ENCODE results near the gene COL8A2. TPM values are rescaled to one million over a fixed set of nuclear protein-coding genes. Genes with fewer than 3 reads are reported as not detected.
A peak's percentile ranks its signal among the peaks of the same experiment; 100 is the strongest.
"Not testable (repeated sequence)": the region's sequence is repeated elsewhere in the genome, so short reads cannot be mapped to it uniquely, and the experiment has no call there.

COL8A2 gene
- total RNA-seq, 1 experiment from 2014 or later = not detected

DNA sequence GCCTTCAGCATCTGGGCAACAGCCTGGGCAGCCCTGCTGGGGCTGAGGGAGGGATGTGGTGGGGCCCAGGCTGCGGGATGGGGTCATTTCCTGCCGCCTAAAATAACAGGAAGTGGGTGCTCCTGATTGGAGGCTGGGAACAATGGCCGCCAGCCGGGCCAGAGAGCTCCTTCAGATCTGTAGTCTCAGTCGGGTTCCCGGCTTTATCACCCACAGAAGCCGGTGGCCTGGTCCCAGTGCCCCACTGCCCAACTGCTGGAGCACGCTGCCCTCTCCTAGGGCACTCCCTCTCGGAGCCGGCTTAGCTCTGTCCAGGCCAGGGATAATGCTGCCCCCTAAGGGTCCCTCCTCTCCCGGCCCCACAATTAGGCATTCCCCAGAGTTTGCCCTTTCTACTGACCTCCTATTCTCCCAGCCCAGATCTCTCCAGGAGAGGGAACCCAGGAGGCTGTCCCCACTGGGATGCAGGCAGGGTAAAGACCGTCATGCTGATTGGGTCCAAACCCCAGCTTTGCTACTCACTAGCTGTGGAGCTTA is 36.0 kb upstream of the COL8A2 start:
- peak overlapping the region; percentile 66 for H3K4me3 Mint-ChIP-seq (ENCODE audit: unreplicated experiment)
- no peaks in the 10 kb centered on the region for H3K27me3 Mint-ChIP-seq (ENCODE audit: insufficient read depth, unreplicated experiment)
- H3K9me3 Mint-ChIP-seq (ENCODE audit: unreplicated experiment) = no peaks in the 10 kb centered on the region
- ChIA-PET CTCF (interaction anchor here (0.6 to 8.1 kb wide), 17 partner anchors 10 to 1088 kb away, joined by 3 to 85 read pairs (median 4); partner anchors contain the start of genes THRAP3 and TRAPPC3), POLR2A (interaction anchor here (0.6 to 6.3 kb wide), 13 partner anchors 10 to 278 kb away, joined by 3 to 94 read pairs (median 4); partner anchors contain the start of genes AGO1, AGO3, LSM10 and SH3D21)
- H3K4me1 Mint-ChIP-seq (ENCODE audit: insufficient read depth, unreplicated experiment) = peaks cover 61% of the 10 kb centered on the region
- H3K36me3 Mint-ChIP-seq (ENCODE audit: insufficient read depth, unreplicated experiment) = peaks cover 17% of the 10 kb centered on the region
- peak; percentile 40 for TF ChIP-seq CTCF (IDR thresholded peaks at IDR 0.05; ENCODE audit: unreplicated experiment)
- intact Hi-C loops (cut with micrococcal nuclease) = loop anchor here (1.0 kb wide), 2 partner anchors 12 to 27 kb away; partner anchors contain the start of gene TRAPPC3
- DNase-seq (ENCODE audit: unreplicated experiment) = peak; percentile 59
- peak overlapping the region; percentile 94 for H3K27ac Mint-ChIP-seq (ENCODE audit: low read depth, unreplicated experiment)
- no TSS peak for BruUV-seq (replicated peaks)

GRCh38 chr1:36160388-36160948 is 35.4 kb upstream of the COL8A2 start:
- intact Hi-C loops (cut with micrococcal nuclease) = no loop called here
- peaks cover 17% of the 10 kb centered on the region for H3K36me3 Mint-ChIP-seq (ENCODE audit: insufficient read depth, unreplicated experiment)
- ChIA-PET POLR2A (interaction anchor here (0.9 to 6.3 kb wide), 11 partner anchors 10 to 277 kb away, joined by 3 to 94 read pairs (median 5); partner anchors contain the start of genes AGO1, LSM10, SH3D21 and THRAP3), CTCF (interaction anchor here (0.7 to 8.1 kb wide), 11 partner anchors 10 to 126 kb away, joined by 3 to 85 read pairs (median 5); partner anchors contain the start of gene TRAPPC3)
- no TSS peak for BruUV-seq (replicated peaks)
- H3K27me3 Mint-ChIP-seq (ENCODE audit: insufficient read depth, unreplicated experiment) = no peaks in the 10 kb centered on the region
- H3K27ac Mint-ChIP-seq (ENCODE audit: low read depth, unreplicated experiment) = peak overlapping the region; percentile 94
- peaks cover 61% of the 10 kb centered on the region for H3K4me1 Mint-ChIP-seq (ENCODE audit: insufficient read depth, unreplicated experiment)
- H3K9me3 Mint-ChIP-seq (ENCODE audit: unreplicated experiment) = no peaks in the 10 kb centered on the region
- no peak for DNase-seq (ENCODE audit: unreplicated experiment)
- H3K4me3 Mint-ChIP-seq (ENCODE audit: unreplicated experiment) = peak overlapping the region; percentile 66
- no peak for TF ChIP-seq CTCF (IDR thresholded peaks at IDR 0.05; ENCODE audit: unreplicated experiment)

- H3K36me3 Mint-ChIP-seq (ENCODE audit: insufficient read depth, unreplicated experiment) = peaks cover 17% of the 10 kb centered on the region
- peaks cover 61% of the 10 kb centered on the region for H3K4me1 Mint-ChIP-seq (ENCODE audit: insufficient read depth, unreplicated experiment)
- CTCF ChIA-PET = interaction anchor here (0.7 to 8.1 kb wide), 9 partner anchors 10 to 127 kb away, joined by 3 to 85 read pairs (median 5); partner anchors contain the start of gene TRAPPC3
- H3K4me3 Mint-ChIP-seq (ENCODE audit: unreplicated experiment) = no peak overlapping the region
- H3K9me3 Mint-ChIP-seq (ENCODE audit: unreplicated experiment) = no peaks in the 10 kb centered on the region
- intact Hi-C loops (cut with micrococcal nuclease) = no loop called here
- no peaks in the 10 kb centered on the region for H3K27me3 Mint-ChIP-seq (ENCODE audit: insufficient read depth, unreplicated experiment)
- no peak for DNase-seq (ENCODE audit: unreplicated experiment)
- peak overlapping the region; percentile 94 for H3K27ac Mint-ChIP-seq (ENCODE audit: low read depth, unreplicated experiment)
- POLR2A ChIA-PET = interaction anchor here (1.0 to 6.3 kb wide), 7 partner anchors 10 to 276 kb away, joined by 3 to 94 read pairs (median 5); partner anchors contain the start of genes AGO1, SH3D21 and TRAPPC3
- no peak for TF ChIP-seq CTCF (IDR thresholded peaks at IDR 0.05; ENCODE audit: unreplicated experiment)
- no TSS peak for BruUV-seq (replicated peaks)
Measured at GRCh38 chr1:36159614-36160387, 34.8 kb upstream of the COL8A2 start.

GRCh38 chr1:36158827-36159252 is 33.8 kb upstream of the COL8A2 start:
- Mint-ChIP-seq H3K4me3 (ENCODE audit: unreplicated experiment) (peak overlapping the region; percentile 86), H3K27ac (ENCODE audit: low read depth, unreplicated experiment) (peak overlapping the region; percentile 87), H3K36me3 (ENCODE audit: insufficient read depth, unreplicated experiment) (peaks cover 13% of the 10 kb centered on the region), H3K4me1 (ENCODE audit: insufficient read depth, unreplicated experiment) (peaks cover 53% of the 10 kb centered on the region)
- BruUV-seq (replicated peaks); H3K27me3 Mint-ChIP-seq (ENCODE audit: insufficient read depth, unreplicated experiment); H3K9me3 Mint-ChIP-seq (ENCODE audit: unreplicated experiment); DNase-seq (ENCODE audit: unreplicated experiment); intact Hi-C loops (cut with micrococcal nuclease): not testable (repeated sequence)
- CTCF ChIA-PET = interaction anchor here (2.5 to 8.1 kb wide), 3 partner anchors 9 to 128 kb away, joined by 18 to 85 read pairs (median 83); partner anchors contain the start of gene TRAPPC3
- POLR2A ChIA-PET = interaction anchor here (1.0 to 6.3 kb wide), 2 partner anchors 9 to 66 kb away, joined by 4 to 94 read pairs; partner anchors contain the start of gene TRAPPC3
